GM12878 (cell line): ENCODE measurements around the gene OAF.

Experiments
- EP300 ChIP-seq, 2 experiments: fragments of 150-350 bp in 1 of 2; IDR thresholded peaks; 2 replicates each; pipeline ENCODE4 v1.6.1; 2011 to 2012; ENCODE audit warnings: low read depth in 2 of 2, low read length in 2 of 2, borderline replicate concordance in 1 of 2, improper control_type of control experiment in 1 of 2, inconsistent platforms in 1 of 2; ENCODE audit not compliant: control insufficient read depth in 1 of 2
- GABPA ChIP-seq: IDR thresholded peaks from 2 replicates; pipeline ENCODE4 v1.6.1; 2014; ENCODE audit warnings: antibody characterized with exemption, low read depth, mild to moderate bottlenecking, inconsistent platforms
- MEF2A ChIP-seq: IDR thresholded peaks from 2 replicates; pipeline ENCODE4 v1.6.1; 2011; ENCODE audit warnings: low read depth, mild to moderate bottlenecking, low read length, moderate library complexity; ENCODE audit not compliant: insufficient read depth
- NFIC ChIP-seq: IDR thresholded peaks from 2 replicates; pipeline ENCODE4 v1.6.1; 2012; ENCODE audit warnings: low read depth, mild to moderate bottlenecking, inconsistent platforms, low read length, moderate library complexity
- POLR2A ChIP-seq: IDR thresholded peaks from 2 replicates; pipeline ENCODE4 v1.6.1; 2011; ENCODE audit warnings: low read depth, mild to moderate bottlenecking, low read length
- POLR2AphosphoS5 ChIP-seq: IDR thresholded peaks from 2 replicates; pipeline ENCODE4 v1.6.1; 2011; ENCODE audit warnings: mild to moderate bottlenecking, low read length, inconsistent platforms
- STAT1 ChIP-seq: fragments of 450-650 bp; conservative IDR thresholded peaks from 2 replicates; pipeline ENCODE4 v1.6.1; 2014; ENCODE audit warnings: antibody characterized with exemption, mild to moderate bottlenecking
- TAF1 ChIP-seq: IDR thresholded peaks from 2 replicates; pipeline ENCODE4 v1.6.1; 2011; ENCODE audit warnings: mild to moderate bottlenecking, low read depth, low read length, borderline replicate concordance
- TCF3 ChIP-seq: IDR thresholded peaks from 2 replicates; pipeline ENCODE4 v1.6.1; 2012; ENCODE audit warnings: low read depth, mild to moderate bottlenecking, low read length, borderline replicate concordance; ENCODE audit not compliant: insufficient read depth
- ZNF24 ChIP-seq: fragments of 450-650 bp; IDR thresholded peaks from 2 replicates; pipeline ENCODE4 v1.6.1; 2017; ENCODE audit warnings: antibody characterized with exemption, mild to moderate bottlenecking
- ZNF274 ChIP-seq: IDR thresholded peaks from one replicate; pipeline ENCODE4 v1.8.0; 2011; ENCODE audit not compliant: insufficient read length, insufficient read depth
- TF ChIP-seq, protein P1 (sequence below), 3 experiments: IDR thresholded peaks in 2 of 3; conservative IDR thresholded peaks in 1 of 3; 2 replicates each; pipeline ENCODE4 v1.5.1; 2011; ENCODE audit warnings: low read depth in 3 of 3, low read length in 3 of 3, mild to moderate bottlenecking in 3 of 3, control low read depth in 2 of 3, moderate library complexity in 2 of 3, inconsistent platforms in 1 of 3, mixed read lengths in 1 of 3; ENCODE audit not compliant: control insufficient read depth in 2 of 3, insufficient read depth in 1 of 3; ENCODE audit errors: extremely low read depth in 1 of 3
- TF ChIP-seq, protein P2 (sequence below): IDR thresholded peaks from 2 replicates; pipeline ENCODE4 v1.6.1; 2011; ENCODE audit warnings: borderline replicate concordance, low read depth, mild to moderate bottlenecking, moderate library complexity, low read length; ENCODE audit not compliant: insufficient read depth, poor library complexity, severe bottlenecking

DNA sequence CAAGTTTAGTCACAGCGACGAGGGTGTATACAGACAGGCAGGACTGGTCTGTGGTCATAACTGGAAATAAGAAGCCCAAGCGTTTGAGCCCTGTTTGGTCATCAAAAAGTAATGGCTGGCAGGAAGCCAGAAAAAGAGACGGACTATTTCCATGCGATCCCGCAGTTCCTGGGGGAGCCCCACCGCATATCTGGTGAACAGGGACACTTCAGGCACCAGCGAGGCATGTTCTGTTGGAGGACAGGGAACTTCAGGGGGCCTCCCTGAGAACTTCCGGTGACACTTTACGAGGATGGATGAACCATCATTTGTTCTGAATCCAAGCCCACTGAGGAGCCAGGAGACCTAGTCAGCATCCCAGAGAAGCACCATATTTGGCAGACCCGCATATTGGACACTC, 43.2 kb upstream of the OAF start:
- TF ChIP-seq, protein P1, sequence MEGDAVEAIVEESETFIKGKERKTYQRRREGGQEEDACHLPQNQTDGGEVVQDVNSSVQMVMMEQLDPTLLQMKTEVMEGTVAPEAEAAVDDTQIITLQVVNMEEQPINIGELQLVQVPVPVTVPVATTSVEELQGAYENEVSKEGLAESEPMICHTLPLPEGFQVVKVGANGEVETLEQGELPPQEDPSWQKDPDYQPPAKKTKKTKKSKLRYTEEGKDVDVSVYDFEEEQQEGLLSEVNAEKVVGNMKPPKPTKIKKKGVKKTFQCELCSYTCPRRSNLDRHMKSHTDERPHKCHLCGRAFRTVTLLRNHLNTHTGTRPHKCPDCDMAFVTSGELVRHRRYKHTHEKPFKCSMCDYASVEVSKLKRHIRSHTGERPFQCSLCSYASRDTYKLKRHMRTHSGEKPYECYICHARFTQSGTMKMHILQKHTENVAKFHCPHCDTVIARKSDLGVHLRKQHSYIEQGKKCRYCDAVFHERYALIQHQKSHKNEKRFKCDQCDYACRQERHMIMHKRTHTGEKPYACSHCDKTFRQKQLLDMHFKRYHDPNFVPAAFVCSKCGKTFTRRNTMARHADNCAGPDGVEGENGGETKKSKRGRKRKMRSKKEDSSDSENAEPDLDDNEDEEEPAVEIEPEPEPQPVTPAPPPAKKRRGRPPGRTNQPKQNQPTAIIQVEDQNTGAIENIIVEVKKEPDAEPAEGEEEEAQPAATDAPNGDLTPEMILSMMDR (IDR thresholded peaks at IDR 0.05 in 2 of 3, conservative IDR thresholded peaks at IDR 0.05 in 1 of 3; ENCODE audit: control insufficient read depth in 2 of 3, extremely low read depth in 1 of 3, insufficient read depth in 1 of 3, low read depth in 3 of 3, low read length in 3 of 3), result no peak
- TF ChIP-seq, protein P2, sequence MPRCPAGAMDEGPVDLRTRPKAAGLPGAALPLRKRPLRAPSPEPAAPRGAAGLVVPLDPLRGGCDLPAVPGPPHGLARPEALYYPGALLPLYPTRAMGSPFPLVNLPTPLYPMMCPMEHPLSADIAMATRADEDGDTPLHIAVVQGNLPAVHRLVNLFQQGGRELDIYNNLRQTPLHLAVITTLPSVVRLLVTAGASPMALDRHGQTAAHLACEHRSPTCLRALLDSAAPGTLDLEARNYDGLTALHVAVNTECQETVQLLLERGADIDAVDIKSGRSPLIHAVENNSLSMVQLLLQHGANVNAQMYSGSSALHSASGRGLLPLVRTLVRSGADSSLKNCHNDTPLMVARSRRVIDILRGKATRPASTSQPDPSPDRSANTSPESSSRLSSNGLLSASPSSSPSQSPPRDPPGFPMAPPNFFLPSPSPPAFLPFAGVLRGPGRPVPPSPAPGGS, result no peak
- TF ChIP-seq EP300 (IDR thresholded peaks at IDR 0.05; ENCODE audit: borderline replicate concordance in 1 of 2, control insufficient read depth in 1 of 2, low read depth in 2 of 2, low read length in 2 of 2) (no peak), TAF1 (no peak), ZNF24 (no peak), NFIC (no peak), MEF2A (no peak), POLR2AphosphoS5 (no peak), STAT1 (no peak), GABPA (no peak), POLR2A (no peak), ZNF274 (no peak), TCF3 (no peak)
